Measurements from ENCODE around the gene LGR4.
"Not testable (repeated sequence)": the region's sequence is repeated elsewhere in the genome, so short reads cannot be mapped to it uniquely, and the experiment has no call there.

LGR4 gene

GRCh38 chr11:27472398-27473016 is at the start of gene LGR4:
Gene LGR4, minus strand, starts transcription at chr11:27472790. Its CDS starts 488 bp downstream, at chr11:27472302.
- DNase-seq = peak; percentile 64

DNA sequence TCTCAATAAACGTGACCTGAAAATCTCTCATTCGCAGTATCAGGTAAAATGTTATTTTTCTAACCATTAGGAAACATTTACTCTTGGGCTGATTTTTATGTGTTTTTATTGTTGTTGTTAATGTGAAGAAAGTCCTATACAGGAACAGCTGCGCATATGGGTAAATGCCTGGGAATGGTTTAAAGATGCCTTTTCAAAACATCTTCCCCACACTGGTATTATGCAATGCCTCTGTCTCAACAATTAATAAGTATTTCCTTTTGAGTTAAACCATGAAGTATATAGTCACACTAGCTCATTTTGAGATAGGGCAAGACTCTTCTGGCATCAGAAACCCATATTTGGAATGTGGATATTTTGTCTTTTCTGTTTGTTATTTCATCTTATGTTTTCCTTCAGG is 47.6 kb upstream of the LGR4 start:
- DNase-seq = no peak

- DNase-seq = no peak
Observed at GRCh38 chr11:27518518-27518917, 45.9 kb upstream of the LGR4 start.

DNA sequence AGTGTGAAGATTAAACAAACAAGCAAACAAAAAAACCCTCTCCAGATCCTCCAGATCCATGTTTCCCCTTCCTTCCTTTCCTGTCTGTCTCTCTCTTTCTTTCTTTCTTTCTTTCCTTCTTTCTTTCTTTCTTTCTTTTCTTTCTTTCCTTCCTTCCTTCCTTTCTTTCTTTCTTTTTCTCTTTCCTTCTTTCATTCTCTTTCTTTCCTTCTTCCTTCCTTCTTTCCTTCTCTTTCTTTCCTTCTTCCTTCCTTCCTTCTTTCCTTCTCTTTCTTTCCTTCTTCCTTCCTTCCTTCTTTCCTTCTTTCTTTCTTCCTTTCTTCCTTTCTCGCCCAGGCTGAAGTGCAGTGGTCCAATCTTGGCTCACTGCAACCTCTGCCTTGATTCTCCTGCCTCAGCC is 44.9 kb upstream of the LGR4 start:
- DNase-seq = not testable (repeated sequence)

DNA sequence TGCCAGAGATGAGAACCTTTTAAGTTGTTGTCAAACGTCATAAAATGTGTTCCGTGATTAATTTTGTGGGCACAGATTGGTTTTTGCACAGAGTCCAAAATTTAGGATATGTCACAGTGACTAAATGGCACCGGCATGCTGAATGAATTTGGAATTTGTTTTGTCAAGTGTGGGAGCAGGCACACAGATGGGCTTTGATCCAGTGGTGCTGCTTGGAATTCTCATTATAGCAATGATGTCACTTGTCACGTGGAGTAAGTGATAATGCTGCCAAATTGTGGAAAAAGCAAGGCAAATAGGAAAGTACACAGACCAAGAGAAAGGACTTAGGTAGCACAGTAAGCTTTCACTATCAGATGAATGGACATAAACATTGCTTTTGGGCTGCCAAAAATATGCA is 42.0 kb upstream of the LGR4 start:
- DNase-seq = no peak

GRCh38 chr11:27514076-27514475 is 41.5 kb upstream of the LGR4 start:
- no peak for DNase-seq

GRCh38 chr11:27513389-27513788 is 40.8 kb upstream of the LGR4 start:
- DNase-seq = no peak

DNA sequence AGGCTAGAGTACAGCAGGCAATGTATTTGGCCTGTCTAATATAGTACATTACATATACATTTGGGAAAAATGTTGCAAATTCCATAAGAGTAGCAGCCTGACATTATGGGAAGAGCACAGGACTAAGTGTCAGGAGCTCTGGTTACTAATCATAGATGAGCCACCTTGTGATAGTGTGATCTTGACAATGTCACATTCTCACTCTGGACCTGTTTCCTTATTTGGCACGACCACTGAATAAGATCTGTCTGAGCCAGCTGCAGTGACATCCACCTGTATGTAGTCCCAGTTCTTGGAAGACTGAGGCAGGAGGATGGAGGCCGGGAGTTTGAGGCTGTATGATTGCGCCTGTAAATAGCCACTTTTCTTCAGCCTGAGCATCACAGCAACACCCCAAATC is 39.6 kb upstream of the LGR4 start:
- no peak for DNase-seq

GRCh38 chr11:27509908-27510307 is 37.3 kb upstream of the LGR4 start:
- DNase-seq = no peak

GRCh38 chr11:27507557-27508322 is 35.1 kb upstream of the LGR4 start:
- no peak for DNase-seq

GRCh38 chr11:27506200-27507182 is 33.9 kb upstream of the LGR4 start, which contains the start of gene LIN7C:
Gene LIN7C, minus strand, starts transcription at chr11:27506769. Its CDS starts 17 bp downstream, at chr11:27506752.
- DNase-seq = peak; percentile 97

GRCh38 chr11:27505781-27506180 is 33.2 kb upstream of the LGR4 start:
- peak; percentile 6 for DNase-seq

DNA sequence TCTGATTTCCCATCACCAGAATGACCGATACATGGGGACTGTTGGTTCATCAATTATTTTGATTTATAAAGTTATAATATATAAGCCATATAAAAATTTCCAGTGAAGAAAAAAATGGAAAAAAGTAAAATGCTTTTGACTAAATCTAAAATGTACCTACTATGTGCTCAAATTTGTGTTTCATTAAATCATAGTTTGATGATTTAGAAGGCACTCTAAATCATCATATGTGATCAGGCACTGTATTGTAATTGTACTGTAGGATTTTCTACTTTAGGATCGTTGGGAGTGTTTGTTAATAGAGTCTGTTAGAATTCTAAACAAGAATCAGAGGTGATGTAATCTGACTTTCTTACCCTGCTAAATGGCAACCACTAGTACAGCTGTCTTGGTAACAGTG is 31.6 kb upstream of the LGR4 start:
- DNase-seq = no peak

GRCh38 chr11:27501100-27501499 is 28.5 kb upstream of the LGR4 start:
- no peak for DNase-seq

GRCh38 chr11:27497911-27498310 is 25.3 kb upstream of the LGR4 start:
- no peak for DNase-seq

- peak; percentile 33 for DNase-seq
Observed at GRCh38 chr11:27497284-27497866, 24.8 kb upstream of the LGR4 start.

DNA sequence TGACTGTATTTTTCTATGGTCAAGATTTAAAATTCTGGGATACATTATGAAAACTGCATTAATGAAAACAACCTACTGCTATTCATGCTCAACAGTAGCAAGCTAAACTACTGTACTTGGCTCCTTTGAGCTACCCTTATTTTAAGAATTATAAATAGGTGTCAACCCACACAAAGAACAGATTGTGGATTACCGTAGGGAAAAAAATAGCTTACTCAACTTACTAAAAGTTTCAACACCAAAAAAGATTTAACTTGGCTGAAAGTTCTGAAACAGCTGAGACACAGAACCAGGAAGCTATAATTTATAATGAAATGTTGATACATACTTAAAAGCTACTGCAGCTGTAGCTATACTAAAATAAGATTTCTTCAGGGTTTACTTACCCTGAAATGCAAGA is 23.9 kb upstream of the LGR4 start:
- no peak for DNase-seq

DNA sequence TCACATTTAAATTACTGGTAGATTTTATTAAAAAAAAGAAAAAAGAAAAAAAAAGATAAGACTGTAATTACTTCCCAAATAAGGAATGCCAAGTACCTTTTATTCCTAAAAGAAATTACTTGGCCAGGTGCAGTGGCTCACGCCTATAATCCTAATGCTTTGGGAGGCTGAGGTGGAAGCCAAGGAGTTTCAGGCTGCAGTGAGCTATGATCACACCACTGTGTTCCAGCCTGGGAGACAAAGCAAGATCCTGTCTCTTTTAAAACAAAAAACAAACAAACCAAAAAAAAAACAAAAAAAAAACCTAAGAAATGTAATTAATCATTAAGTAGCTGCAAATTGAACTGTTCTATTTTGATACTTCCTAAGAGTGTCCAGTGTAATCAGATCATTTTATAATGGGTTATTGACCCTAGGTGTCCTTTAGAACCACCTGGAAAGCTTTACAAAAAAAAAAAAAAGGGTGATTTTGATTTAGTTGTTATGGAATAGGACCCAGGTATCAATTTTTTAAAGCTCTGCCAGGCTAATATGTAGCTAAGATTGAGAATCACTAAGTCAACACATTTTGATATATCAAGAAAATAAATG is 23.2 kb upstream of the LGR4 start:
- DNase-seq = no peak

- DNase-seq = no peak
Observed at GRCh38 chr11:27489092-27489491, 16.5 kb upstream of the LGR4 start.

DNA sequence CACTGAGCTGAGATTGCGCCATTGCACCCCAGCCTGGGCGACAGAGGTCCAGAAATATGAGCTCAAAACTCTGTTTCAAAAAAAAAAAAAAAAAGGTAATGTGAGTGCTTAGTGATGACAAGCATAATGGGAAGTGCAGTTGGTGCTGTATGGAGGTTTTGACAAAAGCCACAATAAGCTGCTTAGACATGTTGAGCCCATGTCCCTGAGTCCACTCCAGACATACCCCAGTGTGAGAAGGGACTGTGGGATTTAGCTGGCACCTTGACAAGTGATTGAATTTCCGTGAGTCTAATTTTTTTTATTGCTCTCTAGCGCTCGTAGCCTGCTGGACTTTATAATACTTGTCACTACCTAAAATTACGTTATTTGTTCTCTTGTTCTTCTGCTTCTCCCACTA is 15.1 kb upstream of the LGR4 start:
- DNase-seq = no peak

DNA sequence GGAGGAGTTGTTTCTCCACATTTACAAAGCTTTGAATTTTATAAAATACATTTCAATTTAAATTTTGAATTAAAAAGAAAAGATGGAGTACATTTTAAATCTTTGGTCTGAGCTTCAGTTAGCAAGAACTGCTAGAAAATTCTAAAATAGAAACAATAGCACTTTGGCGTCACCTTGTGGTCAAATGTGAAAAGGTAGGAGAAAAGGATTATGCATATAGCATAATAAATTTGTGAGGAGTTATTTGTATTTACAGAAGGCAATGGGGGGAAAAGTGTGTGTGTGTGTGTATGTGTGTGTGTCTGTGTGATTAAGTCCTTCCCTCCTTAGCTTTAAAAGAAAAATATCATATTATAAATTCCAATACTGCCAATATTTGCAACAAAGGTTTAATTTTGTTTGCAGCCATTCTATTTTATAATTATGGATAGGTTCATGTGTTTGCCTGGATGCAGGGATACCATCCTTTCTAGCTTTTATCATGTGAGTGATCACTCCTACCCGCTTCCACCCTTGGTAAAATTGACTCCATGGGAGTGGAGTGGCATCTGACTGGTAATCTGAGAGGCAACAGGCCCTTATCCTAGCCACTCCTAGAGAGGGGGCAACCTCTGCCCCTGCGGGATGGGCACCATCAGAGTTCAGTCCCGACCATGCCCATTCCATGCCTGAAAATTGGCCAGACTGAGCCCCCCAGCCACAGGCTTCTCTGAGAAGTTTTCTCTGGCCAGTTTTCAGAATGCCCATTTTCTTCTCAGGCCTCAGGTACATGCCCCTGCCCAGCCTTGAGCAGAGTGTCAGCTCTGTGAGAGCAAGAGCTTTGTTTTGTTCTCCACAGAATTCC is 13.6 kb upstream of the LGR4 start:
- peak; percentile 59 for DNase-seq

- DNase-seq = no peak
Observed at GRCh38 chr11:27482793-27483192, 10.2 kb upstream of the LGR4 start.
